ENCODE results near the gene FERMT2.
"Not testable (repeated sequence)": the region's sequence is repeated elsewhere in the genome, so short reads cannot be mapped to it uniquely, and the experiment has no call there.

The FERMT2 gene

GRCh38 chr14:52948836-52949235, 2.0 kb downstream of the FERMT2 start:
- H3K4me3 ChIP-seq, result peak overlapping the region in 2 of 7 experiments; percentile 73 to 77
- peak overlapping the region in 2 of 21 experiments; percentile 97 to 99 for H3K27ac ChIP-seq

GRCh38 chr14:52948039-52948438, 2.8 kb downstream of the FERMT2 start:
- no peak overlapping the region for H3K27ac ChIP-seq

GRCh38 chr14:52944254-52944653, 6.6 kb downstream of the FERMT2 start:
- H3K4me3 ChIP-seq, result no peak overlapping the region
- no peak overlapping the region for H3K27ac ChIP-seq

More at GRCh38 chr14:52948039-52948438, 2.8 kb downstream of the FERMT2 start:
- H3K4me3 ChIP-seq, result no peak overlapping the region

GRCh38 chr14:52939427-52939826, 11.4 kb downstream of the FERMT2 start:
- Histone ChIP-seq H3K4me3 (no peak overlapping the region), H3K27ac (no peak overlapping the region)

GRCh38 chr14:52937869-52938268, 13.0 kb downstream of the FERMT2 start:
- no peak overlapping the region for H3K27ac ChIP-seq
- no peak overlapping the region for H3K4me3 ChIP-seq

- Histone ChIP-seq H3K4me3 (no peak overlapping the region), H3K27ac (no peak overlapping the region)
These were observed 13.5 kb downstream of the FERMT2 start for GRCh38 chr14:52937306-52937705.

- Histone ChIP-seq H3K4me3 (no peak overlapping the region), H3K27ac (no peak overlapping the region)
These were observed 14.4 kb downstream of the FERMT2 start for GRCh38 chr14:52936437-52936836.

- no peak overlapping the region for H3K27ac ChIP-seq
These were observed 15.0 kb downstream of the FERMT2 start for GRCh38 chr14:52935833-52936232.

GRCh38 chr14:52934762-52935161, 16.1 kb downstream of the FERMT2 start:
- H3K27ac ChIP-seq, result no peak overlapping the region
- H3K4me3 ChIP-seq, result no peak overlapping the region

More at GRCh38 chr14:52935833-52936232, 15.0 kb downstream of the FERMT2 start:
- H3K4me3 ChIP-seq, result no peak overlapping the region

- H3K27ac ChIP-seq, result no peak overlapping the region
- H3K4me3 ChIP-seq, result no peak overlapping the region
These were observed 21.6 kb downstream of the FERMT2 start for GRCh38 chr14:52929192-52929807.

GRCh38 chr14:52926953-52927352, 23.9 kb downstream of the FERMT2 start:
- H3K4me3 ChIP-seq, result no peak overlapping the region
- H3K27ac ChIP-seq, result no peak overlapping the region

- Histone ChIP-seq H3K27ac (no peak overlapping the region), H3K4me3 (no peak overlapping the region)
These were observed 26.8 kb downstream of the FERMT2 start for GRCh38 chr14:52923902-52924575.

- Histone ChIP-seq H3K27ac (no peak overlapping the region), H3K4me3 (no peak overlapping the region)
These were observed 28.2 kb downstream of the FERMT2 start for GRCh38 chr14:52922656-52923055.

- Histone ChIP-seq H3K4me3 (no peak overlapping the region), H3K27ac (peak overlapping the region in 1 of 21 experiments; percentile 31)
These were observed 28.8 kb downstream of the FERMT2 start for GRCh38 chr14:52922059-52922458.

- H3K27ac ChIP-seq, H3K4me3 ChIP-seq: not testable (repeated sequence)
These were observed 30.4 kb downstream of the FERMT2 start for GRCh38 chr14:52920411-52920810.

- H3K27ac ChIP-seq, result peak overlapping the region in 5 of 21 experiments; percentile 2 to 54 (median 22)
- no peak overlapping the region for H3K4me3 ChIP-seq
These were observed 30.9 kb downstream of the FERMT2 start for GRCh38 chr14:52919971-52920370.

- H3K27ac ChIP-seq, result peak overlapping the region in 8 of 21 experiments; percentile 6 to 54 (median 34)
- H3K4me3 ChIP-seq, result no peak overlapping the region
These were observed 32.4 kb downstream of the FERMT2 start for GRCh38 chr14:52918486-52918885.

GRCh38 chr14:52917735-52918134, 33.1 kb downstream of the FERMT2 start:
- Histone ChIP-seq H3K27ac (peak overlapping the region in 5 of 21 experiments; percentile 13 to 50 (median 34)), H3K4me3 (no peak overlapping the region)

GRCh38 chr14:52914295-52914694, 36.6 kb downstream of the FERMT2 start:
- H3K4me3 ChIP-seq, result no peak overlapping the region
- no peak overlapping the region for H3K27ac ChIP-seq

- no peak overlapping the region for H3K27ac ChIP-seq
These were observed 37.6 kb downstream of the FERMT2 start for GRCh38 chr14:52913271-52913670.

GRCh38 chr14:52911904-52912303, 38.9 kb downstream of the FERMT2 start:
- Histone ChIP-seq H3K27ac (no peak overlapping the region), H3K4me3 (no peak overlapping the region)

More at GRCh38 chr14:52913271-52913670, 37.6 kb downstream of the FERMT2 start:
- H3K4me3 ChIP-seq, result no peak overlapping the region

Measured in skin epidermis (tissue), 12 donors.